Measurements from ENCODE around the gene LDLRAD3.

LDLRAD3 gene

GRCh38 chr11:36081274-36081945 is 137.5 kb downstream of the LDLRAD3 start:
- DNase-seq: no peak

- DNase-seq: no peak
Observed at GRCh38 chr11:36086366-36086765, 142.5 kb downstream of the LDLRAD3 start.

DNA sequence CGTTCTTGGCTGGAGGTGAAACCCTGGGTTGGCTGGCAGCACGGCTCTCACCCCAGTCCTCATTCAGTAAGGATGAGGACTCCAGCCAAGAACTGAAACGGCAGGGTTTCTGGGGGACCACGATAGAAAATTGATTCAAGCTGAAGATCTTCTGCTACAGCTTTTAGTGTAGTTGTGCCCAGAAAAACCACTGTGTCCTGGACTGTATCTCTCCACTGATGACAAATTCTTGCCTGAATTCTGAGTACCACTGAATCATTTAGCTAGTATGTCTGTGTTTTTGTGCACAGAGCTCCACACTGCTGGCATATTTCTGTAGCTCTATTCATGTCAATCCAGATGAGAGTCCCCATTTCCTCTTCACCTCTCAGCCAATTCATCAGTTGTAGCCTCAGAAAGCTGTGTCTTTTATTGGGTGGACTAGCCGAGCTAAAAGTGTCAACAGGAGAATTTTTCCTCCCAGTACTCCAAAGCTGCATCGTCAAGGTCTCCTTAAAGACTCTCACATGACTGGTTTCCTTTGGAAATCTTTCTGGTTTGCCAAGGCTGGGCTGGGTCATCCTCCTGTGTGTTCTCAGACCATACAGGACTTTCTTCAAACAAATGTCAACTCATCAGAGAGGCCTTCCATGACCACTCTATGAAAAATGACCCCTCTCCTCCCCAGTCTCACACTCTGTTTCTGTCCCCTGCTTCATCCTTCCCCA is 144.6 kb downstream of the LDLRAD3 start:
- no peak for DNase-seq

DNA sequence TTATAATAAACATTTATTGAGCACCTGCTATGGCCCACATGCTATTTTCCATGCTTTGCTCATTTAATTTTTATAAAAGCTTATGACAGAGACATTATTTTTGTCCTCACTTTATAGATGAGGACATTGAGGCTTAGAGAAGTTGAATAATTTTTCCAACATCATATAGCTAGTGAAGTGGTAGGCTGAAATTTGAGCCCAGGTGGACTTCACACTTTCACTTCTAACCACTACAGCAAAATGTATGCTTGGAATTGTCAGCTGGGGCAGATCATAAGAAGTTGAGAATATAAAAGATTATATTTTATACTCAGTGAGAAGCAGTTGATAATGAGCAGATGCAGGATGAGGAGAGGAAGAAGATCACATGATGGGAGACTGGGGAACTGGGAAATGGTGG is 146.1 kb downstream of the LDLRAD3 start:
- DNase-seq: no peak

DNA sequence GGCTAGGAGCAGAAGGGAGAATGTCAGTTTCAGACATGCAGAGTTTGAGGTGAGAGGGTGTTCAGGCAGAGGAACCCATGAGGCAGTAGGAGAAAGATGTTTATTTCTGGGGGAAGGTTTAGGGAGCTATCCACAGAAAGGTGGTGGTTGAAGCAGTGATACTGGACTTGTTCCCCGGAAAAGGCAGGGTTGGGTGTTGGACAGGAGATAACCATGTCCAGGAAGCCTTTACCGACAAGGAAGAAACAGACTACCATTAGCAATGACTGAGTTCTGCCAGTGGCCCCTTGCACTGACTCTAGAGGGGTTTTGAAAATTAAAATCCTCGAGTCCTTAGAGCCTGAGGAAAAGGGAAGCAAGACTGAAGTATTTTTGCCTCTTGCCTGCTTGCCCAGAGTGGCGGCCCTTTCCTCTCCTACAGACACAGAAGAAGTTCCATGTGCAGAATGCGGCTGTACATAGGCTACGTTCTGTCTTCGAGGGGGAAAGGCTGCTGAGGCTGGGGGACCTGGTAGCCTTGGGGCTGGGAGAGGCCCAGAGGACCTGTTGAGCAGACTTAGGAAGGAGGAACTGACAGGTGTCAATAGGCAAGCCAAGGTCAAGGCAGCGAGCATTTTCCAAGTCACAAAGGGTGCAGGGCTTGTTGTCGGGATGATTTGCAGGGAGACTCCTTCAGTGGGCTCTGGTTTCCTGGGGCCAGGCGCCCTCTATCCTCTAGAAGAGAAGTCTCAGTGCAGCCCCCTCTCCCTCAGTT is 146.7 kb downstream of the LDLRAD3 start:
- no peak for DNase-seq

DNA sequence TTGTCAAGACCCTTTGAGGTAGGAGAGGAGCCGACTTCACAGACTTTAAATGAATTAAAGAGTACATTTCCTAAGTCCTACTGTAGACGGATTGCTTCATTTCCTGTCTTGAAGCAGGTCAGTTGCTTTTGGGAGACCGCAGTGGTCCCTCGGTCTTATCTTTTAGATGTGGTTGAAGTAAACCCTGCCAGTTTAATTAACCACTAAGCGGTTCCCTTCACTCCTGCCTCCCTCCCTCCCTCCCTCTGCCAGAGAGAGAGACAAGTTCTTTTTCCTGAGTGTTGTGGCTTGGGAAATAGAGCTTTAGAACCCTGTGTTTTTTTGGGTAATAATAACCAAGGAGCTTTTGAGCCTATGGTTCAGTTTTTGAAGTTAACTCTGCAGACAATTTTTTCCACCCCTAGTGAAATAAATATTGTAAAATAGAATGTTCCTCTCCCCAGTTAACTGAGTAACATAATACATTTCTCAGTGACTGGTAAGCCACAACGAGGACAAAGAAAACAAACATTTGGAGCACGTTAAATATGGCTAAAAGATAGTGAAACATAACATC is 147.5 kb downstream of the LDLRAD3 start:
- no peak for DNase-seq

DNA sequence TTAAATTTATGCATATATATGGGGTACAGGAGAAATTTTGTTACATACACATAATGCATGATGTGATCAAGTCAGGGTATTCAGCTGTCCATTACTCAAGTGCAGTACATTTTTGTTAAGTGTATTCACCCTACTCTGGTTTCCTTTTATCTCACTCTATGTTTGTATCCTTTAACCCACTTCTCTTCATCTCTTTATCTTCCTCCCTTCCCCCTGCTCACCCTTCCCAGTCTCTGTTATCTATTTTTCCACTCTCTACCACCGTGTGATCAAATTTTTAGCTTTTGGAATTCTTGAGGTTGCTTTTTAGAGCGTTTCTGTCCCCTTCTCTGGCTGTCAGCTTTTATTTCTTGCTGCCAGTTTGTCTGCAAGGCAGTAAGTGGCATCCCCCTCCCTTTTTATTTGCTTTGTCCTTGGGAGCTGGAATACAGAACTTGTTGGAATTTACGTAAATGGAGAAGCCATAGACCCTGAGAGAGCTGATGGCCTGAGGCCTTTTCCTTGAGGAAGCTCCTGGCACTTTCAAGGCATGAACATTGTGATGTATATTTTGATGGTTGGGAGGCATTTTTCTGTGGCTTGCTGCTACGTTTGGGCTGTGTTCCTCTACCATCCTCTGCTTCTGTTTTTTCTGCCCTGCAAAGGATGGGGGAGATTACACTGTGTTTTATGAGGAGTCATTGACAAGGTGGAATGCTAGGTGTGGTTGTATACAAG is 148.6 kb downstream of the LDLRAD3 start:
- DNase-seq: no peak

- DNase-seq: no peak
Observed at GRCh38 chr11:36093548-36093947, 149.7 kb downstream of the LDLRAD3 start.

GRCh38 chr11:36094164-36094563 is 150.3 kb downstream of the LDLRAD3 start:
- no peak for DNase-seq

- DNase-seq: no peak
Observed at GRCh38 chr11:36095716-36096115, 151.9 kb downstream of the LDLRAD3 start.

DNA sequence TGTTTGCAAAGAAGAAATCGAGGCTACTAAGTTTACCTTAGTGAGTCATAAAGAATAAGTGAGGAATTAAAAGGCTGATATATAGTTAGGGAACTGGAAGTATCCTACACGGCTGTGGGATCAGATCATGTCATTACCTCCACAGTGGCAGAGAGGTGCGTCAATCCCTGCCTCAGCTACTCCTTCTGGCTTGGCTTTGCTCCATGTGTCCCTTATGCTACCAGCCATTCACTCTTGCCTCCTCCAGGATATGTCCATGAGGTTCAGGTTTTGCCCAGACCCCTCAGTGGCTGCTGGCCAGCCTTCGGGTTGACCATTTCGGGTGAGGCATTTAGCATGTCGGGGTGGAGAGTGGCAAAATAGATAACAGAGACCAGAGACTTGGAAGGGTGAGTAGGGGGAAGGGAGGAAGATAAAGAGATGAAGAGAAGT is 153.4 kb downstream of the LDLRAD3 start:
- no peak for DNase-seq

DNA sequence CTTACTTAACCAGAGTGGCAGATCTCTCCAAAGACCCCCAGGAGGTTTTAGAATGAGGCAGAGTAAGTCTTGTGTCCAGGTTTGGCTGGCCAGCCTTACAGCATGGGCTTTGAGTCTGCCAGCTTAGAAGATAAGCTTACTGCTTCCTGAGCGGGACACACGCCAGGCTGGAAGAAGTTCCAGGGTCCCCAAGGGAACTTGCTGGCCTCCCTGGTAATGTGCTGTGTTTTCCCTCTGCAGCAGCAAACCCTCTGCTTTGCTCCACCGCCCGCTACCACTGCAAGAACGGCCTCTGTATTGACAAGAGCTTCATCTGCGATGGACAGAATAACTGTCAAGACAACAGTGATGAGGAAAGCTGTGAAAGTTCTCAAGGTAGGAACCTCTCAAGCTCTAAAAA is 154.2 kb downstream of the LDLRAD3 start:
- DNase-seq: no peak

DNA sequence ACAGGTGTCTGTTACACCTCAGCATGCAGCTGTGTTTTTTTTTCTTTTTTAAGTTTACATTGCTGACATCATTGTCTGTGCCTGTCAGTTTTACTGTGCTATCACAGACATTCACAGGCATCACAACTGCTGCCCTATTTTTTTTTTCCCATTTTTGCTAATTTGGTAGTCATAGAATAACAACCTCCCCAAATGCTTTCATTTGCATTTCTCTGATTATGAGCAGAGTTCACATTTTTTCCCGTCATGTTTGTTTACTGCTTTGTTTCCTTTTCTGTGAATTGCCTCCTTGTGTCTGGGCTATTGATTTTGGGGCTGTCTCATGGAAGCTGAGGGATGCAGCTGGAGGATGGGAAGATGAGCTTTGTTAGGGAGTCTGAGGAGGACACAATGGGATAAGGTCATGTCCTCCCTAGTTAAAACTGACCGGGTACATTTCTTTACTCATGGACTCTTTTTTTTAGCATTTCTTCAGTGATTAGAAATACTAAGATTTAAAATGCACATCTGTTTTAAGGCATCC is 155.1 kb downstream of the LDLRAD3 start:
- no peak for DNase-seq

DNA sequence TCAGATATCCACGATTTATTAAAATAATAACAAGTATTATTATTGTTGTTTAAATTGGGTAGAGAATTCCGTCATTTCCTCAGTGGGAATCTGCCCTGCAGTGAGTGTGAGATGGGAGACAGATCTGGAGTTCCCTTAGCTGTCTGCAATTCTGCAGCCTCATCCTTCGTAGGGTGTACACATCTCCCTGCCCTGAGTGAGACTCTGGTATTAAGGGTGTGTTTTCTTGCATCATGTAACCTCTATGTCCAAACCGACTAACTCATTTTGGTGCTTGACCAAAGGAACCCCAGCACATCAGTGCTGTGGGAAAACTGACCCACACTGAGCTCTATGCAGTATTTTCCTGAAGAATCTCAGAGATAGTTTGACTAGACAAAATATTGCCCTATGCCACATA is 157.6 kb downstream of the LDLRAD3 start:
- DNase-seq: no peak

- DNase-seq: no peak
Observed at GRCh38 chr11:36102868-36103267, 159.0 kb downstream of the LDLRAD3 start.

GRCh38 chr11:36103933-36104530 is 160.2 kb downstream of the LDLRAD3 start:
- DNase-seq: no peak

- no peak for DNase-seq
Observed at GRCh38 chr11:36104660-36104992, 160.8 kb downstream of the LDLRAD3 start.

- no peak for DNase-seq
Observed at GRCh38 chr11:36105743-36106581, 162.1 kb downstream of the LDLRAD3 start.

GRCh38 chr11:36107547-36107946 is 163.7 kb downstream of the LDLRAD3 start:
- DNase-seq: no peak

DNA sequence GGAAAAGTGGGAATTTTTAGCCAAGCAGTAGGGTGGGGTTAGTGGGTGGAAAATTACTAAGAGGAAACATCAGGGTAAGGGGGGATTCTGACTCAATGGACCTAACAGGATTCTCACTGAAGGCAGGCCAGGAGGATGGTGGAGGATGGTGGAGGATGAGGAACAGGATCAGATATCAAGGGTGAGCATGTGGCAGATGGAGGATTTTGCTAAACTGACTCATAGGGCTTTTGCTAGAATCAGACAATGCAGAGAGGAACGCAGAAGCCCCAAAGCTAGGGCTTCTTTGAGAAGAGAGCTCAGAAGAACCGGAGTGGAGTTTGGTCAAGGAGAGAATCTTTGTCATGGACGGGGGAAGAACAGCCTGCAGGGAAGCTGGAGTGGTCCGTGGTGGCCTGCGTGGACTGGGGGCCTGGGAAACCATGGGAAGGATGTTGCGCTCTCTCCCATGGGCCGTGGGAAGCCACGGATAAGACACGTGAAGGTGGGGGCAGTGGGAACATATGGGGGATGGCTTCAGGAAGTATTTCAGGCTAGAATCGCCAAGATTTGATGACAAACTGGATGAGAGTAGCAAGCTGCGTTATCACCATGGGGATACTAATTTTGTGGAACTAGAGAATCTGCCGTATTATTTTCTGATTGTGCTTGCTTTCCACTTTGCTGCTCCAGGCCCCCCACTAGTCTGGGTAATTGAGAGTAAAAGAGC is 165.2 kb downstream of the LDLRAD3 start:
- no peak for DNase-seq

- no peak for DNase-seq
Observed at GRCh38 chr11:36109590-36109849, 165.7 kb downstream of the LDLRAD3 start.

Measured in activated CD4-positive, alpha-beta T cell treated with anti-CD3 and anti-CD28 coated beads for 1 hour (primary cell).